Fibroblast of villous mesenchyme (primary cell): Measurements from ENCODE around the gene SLC5A9. TPM values are rescaled to one million over a fixed set of nuclear protein-coding genes. Genes with fewer than 3 reads are reported as not detected.

Experiments
- DNase-seq: peaks from one replicate; pipeline ENCODE4 v3.0.0-alpha.2; 2010; ENCODE audit warnings: low read depth
- H3K4me3 ChIP-seq: 2 replicates; pipeline ENCODE4 v1.5.1; 2011; ENCODE audit warnings: low read depth, mild to moderate bottlenecking, low read length
- CTCF ChIP-seq: IDR thresholded peaks from 2 replicates; pipeline ENCODE4 v1.5.1; 2012; ENCODE audit warnings: low read depth, mild to moderate bottlenecking, low read length; ENCODE audit not compliant: insufficient read depth
- total RNA-seq: library from RNA; depleted of rRNA; stranded (reverse); fragments of >200 nt; gene quantifications from 2 replicates; pipeline ENCODE4 v1.2.3, GENCODE V29; 2012

The SLC5A9 gene
- total RNA-seq, 1 donor = not detected

DNA sequence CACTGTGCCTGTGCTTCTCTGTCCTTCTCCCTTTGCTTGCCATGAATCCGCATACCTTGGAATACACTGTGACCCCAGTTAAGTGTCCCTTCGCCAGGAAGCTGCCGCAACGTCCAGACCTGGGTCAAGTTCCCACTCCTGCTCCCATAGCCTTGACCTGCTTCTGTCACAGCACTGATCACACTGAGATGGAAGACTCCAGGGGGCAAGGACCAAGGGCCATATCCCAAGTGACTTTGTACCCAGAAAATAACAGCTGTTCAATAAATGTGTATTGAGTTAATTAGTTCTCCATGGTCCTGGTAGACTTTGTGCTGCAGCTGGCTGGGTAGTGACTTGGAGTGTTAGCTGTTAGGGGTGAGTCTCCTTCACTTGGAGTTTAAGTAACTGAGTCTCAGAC lies 25.8 kb downstream of the SLC5A9 start:
- no peak for DNase-seq
- TF ChIP-seq CTCF = no peak
- no peak overlapping the region for H3K4me3 ChIP-seq

DNA sequence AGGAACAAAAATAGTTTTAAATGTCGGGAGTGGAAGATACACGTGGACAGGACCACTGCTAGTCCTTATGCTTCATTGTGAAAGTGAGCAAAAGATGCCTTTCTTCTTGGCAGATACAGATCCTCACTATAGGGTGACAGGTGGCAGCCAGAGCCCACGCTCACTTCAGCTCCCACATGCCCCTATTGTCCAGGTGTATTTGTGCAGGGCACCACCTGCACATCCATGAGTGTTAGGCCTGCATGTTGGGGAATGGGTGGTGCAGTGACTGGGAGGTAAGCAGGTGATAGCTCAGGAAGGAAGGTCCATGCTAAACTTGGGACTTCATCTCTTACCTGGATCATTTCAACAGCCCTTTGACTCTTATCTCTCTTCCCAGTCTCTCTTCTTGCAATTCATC lies 27.4 kb downstream of the SLC5A9 start:
- no peak overlapping the region for H3K4me3 ChIP-seq
- no peak for DNase-seq
- no peak for TF ChIP-seq CTCF

- TF ChIP-seq CTCF = no peak
- DNase-seq = no peak
Measured at GRCh38 chr1:48250572-48250971, 28.1 kb downstream of the SLC5A9 start.

DNA sequence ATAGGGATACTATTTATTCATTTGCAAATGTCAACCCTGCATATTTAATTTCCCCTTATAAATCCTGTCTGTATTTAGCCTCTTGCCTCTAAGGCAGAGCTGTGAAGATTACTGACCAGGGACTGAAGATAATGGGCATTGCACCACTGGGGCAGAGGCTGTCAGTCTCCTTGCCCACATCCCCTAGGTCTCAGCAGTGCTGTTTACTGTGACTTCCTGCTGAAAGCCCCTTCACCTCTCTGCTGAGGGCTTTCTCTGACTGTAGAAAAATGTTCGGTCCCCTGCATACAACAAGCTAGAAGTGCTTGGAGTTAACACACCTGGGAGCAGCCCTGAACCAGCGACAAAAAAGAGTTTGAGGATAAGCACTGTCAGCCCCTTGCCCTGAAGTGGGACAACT lies 28.8 kb downstream of the SLC5A9 start:
- no peak for TF ChIP-seq CTCF
- H3K4me3 ChIP-seq = no peak overlapping the region
- no peak for DNase-seq

More at GRCh38 chr1:48250572-48250971, 28.1 kb downstream of the SLC5A9 start:
- H3K4me3 ChIP-seq = no peak overlapping the region

DNA sequence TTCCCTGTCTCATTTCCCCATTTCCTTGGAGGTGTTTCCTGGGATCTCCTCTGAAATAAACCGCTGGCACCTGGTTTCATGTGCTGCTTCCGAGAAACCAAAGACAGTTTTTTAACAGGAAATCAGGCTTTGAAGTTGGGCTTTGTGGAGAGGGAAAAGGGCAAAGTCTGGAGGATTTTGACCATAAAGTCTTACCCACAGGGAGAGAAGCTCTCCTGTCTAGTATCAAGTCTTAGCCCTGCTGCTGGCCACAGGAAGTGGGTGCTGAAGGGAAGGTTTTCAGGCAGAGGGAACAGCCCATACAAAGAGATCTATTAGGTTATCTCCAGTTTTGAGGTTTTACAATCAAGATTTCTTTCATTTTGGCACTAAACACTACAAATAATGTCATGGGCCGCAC lies 29.3 kb downstream of the SLC5A9 start:
- no peak for TF ChIP-seq CTCF
- no peak for DNase-seq
- no peak overlapping the region for H3K4me3 ChIP-seq

GRCh38 chr1:48254254-48254653 lies 31.7 kb downstream of the SLC5A9 start:
- no peak for DNase-seq
- no peak for TF ChIP-seq CTCF
- H3K4me3 ChIP-seq = no peak overlapping the region

GRCh38 chr1:48258106-48258505 lies 35.6 kb downstream of the SLC5A9 start:
- no peak for TF ChIP-seq CTCF

More at GRCh38 chr1:48258106-48258505, 35.6 kb downstream of the SLC5A9 start:
- no peak overlapping the region for H3K4me3 ChIP-seq
- no peak for DNase-seq
